SK-N-SH (cell line): ENCODE measurements around the gene HTR2B. TPM values are rescaled to one million over a fixed set of nuclear protein-coding genes. Genes with fewer than 3 reads are reported as not detected.

Source experiments
- CTCF ChIA-PET: fragments of 300-600, 350-600 bp; formaldehyde crosslinking; extraction: SDS; loops from one replicate; lab custom pipeline; 2021; lab: Yijun Ruan, JAX
- POLR2A ChIA-PET: fragments of 350-600 bp; sonication (Branson Sonifier 250); formaldehyde crosslinking; extraction: SDS; loops from one replicate; lab custom pipeline; 2020; ENCODE audit warnings: antibody characterized with exemption, inconsistent platforms; lab: Yijun Ruan, JAX
- DNase-seq: peaks from one replicate; pipeline ENCODE4 v3.0.0; 2012
- H2AFZ ChIP-seq: fragments of 200-600 bp; sonication (generic); 2 replicates; pipeline ENCODE4 v1.8.1; 2016; ENCODE audit warnings: antibody characterized with exemption, mild to moderate bottlenecking, low read depth
- H3F3A ChIP-seq: fragments of 200-600 bp; sonication (generic); replicated peaks from 2 replicates; pipeline ENCODE3; 2016; ENCODE audit warnings: antibody characterized with exemption, mild to moderate bottlenecking; ENCODE audit not compliant: insufficient read depth
- H3K27ac ChIP-seq, 2 experiments: fragments of 200-500 bp in 1 of 2; fragments of 200-600 bp in 1 of 2; sonication (Bioruptor generic) in 1 of 2; sonication (generic), shearing (Covaris generic) in 1 of 2; 2 replicates each; pipeline versions ENCODE4 v1.5.1 to v1.6.1; 2014 to 2016; ENCODE audit warnings: low read depth in 2 of 2, inconsistent platforms in 1 of 2, low read length in 1 of 2, mild to moderate bottlenecking in 1 of 2, mixed read lengths in 1 of 2
- H3K27me3 ChIP-seq: fragments of 200-600 bp; sonication (generic), shearing (Covaris generic); 2 replicates; pipeline ENCODE4 v1.6.1; 2016; ENCODE audit warnings: mixed run types; ENCODE audit not compliant: insufficient read depth
- H3K36me3 ChIP-seq, 2 experiments: fragments of 200-500 bp in 1 of 2; fragments of 200-600 bp in 1 of 2; sonication (Bioruptor generic) in 1 of 2; sonication (generic) in 1 of 2; replicated peaks in 1 of 2; 2 replicates each; pipeline versions ENCODE3 to v1.5.1; 2014 to 2016; ENCODE audit warnings: low read length in 1 of 2, mild to moderate bottlenecking in 1 of 2; ENCODE audit not compliant: insufficient read depth in 2 of 2, control insufficient read depth in 1 of 2
- H3K4me1 ChIP-seq, 2 experiments: fragments of 200-500 bp in 1 of 2; fragments of 200-600 bp in 1 of 2; sonication (Bioruptor generic) in 1 of 2; sonication (generic), shearing (Covaris generic) in 1 of 2; 2 replicates each; pipeline versions ENCODE4 v1.5.1 to v1.6.1; 2014 to 2016; ENCODE audit warnings: low read depth in 1 of 2, low read length in 1 of 2, mixed run types in 1 of 2; ENCODE audit not compliant: insufficient read depth in 2 of 2, control insufficient read depth in 1 of 2
- H3K4me2 ChIP-seq: fragments of 200-600 bp; sonication (generic), shearing (Covaris generic); 2 replicates; pipeline ENCODE4 v1.6.1; 2017; ENCODE audit warnings: mixed run types
- H3K4me3 ChIP-seq, 2 experiments: fragments of 200-500 bp in 1 of 2; fragments of 200-600 bp in 1 of 2; sonication (Bioruptor generic) in 1 of 2; sonication (generic), shearing (Covaris generic) in 1 of 2; 2 replicates each; pipeline versions ENCODE4 v1.5.1 to v1.8.1; 2014 to 2016; ENCODE audit warnings: low read depth in 2 of 2, inconsistent platforms in 1 of 2, low read length in 1 of 2, mild to moderate bottlenecking in 1 of 2, mixed read lengths in 1 of 2, moderate library complexity in 1 of 2
- H3K79me2 ChIP-seq: fragments of 200-600 bp; sonication (generic); 2 replicates; pipeline ENCODE4 v1.8.1; 2017; ENCODE audit warnings: mild to moderate bottlenecking; ENCODE audit not compliant: insufficient read depth
- H3K9ac ChIP-seq: fragments of 200-600 bp; sonication (generic); 2 replicates; pipeline ENCODE4 v1.6.1; 2017; ENCODE audit warnings: mixed run types
- H3K9me2 ChIP-seq: fragments of 200-600 bp; sonication (generic); 2 replicates; pipeline ENCODE4 v1.6.1; 2017; ENCODE audit warnings: mixed run types
- H3K9me3 ChIP-seq: fragments of 200-600 bp; sonication (generic); 2 replicates; pipeline ENCODE4 v1.6.1; 2017; ENCODE audit warnings: mixed run types, mild to moderate bottlenecking, moderate library complexity
- H4K20me1 ChIP-seq: fragments of 200-600 bp; sonication (generic); 2 replicates; pipeline ENCODE4 v1.6.1; 2017; ENCODE audit warnings: mild to moderate bottlenecking, mixed run types; ENCODE audit not compliant: insufficient read depth
- FOXJ3 ChIP-seq: sonication (generic); formaldehyde crosslinking; IDR thresholded peaks from 2 replicates; pipeline ENCODE4 v1.5.1; 2020; ENCODE audit warnings: mild to moderate bottlenecking, missing genetic modification reagents
- NFIC ChIP-seq: IDR thresholded peaks from 2 replicates; pipeline ENCODE4 v1.4.0; 2012; ENCODE audit warnings: borderline replicate concordance
- RCOR1 ChIP-seq: fragments of 150-350 bp; IDR thresholded peaks from 2 replicates; pipeline ENCODE4 v1.6.1; 2017; ENCODE audit warnings: antibody characterized with exemption, low read length
- SMC3 ChIP-seq: IDR thresholded peaks from 2 replicates; pipeline ENCODE4 v1.6.1; 2012; ENCODE audit warnings: low read depth, low read length, improper control_type of control experiment
- TCF12 ChIP-seq: IDR thresholded peaks from 2 replicates; pipeline ENCODE4 v1.4.0; 2012
- WGBS: methylation state at CpG from one replicate; pipeline ENCODE4 v1.1.6; 2017; ENCODE audit warnings: low lambda C conversion rate; 5-methylcytosine and 5-hydroxymethylcytosine counted together
- polyA plus RNA-seq, 3 experiments: library from polyadenylated mRNA; depleted of rRNA; stranded (reverse); fragments of >200 nt; gene quantifications; 2 replicates each; pipeline ENCODE4 v1.2.3, GENCODE V29; 2012
- TF ChIP-seq, protein P1 (sequence below): fragments of 200-600 bp; sonication (generic); IDR thresholded peaks from 2 replicates; pipeline ENCODE4 v1.6.1; 2017; ENCODE audit warnings: antibody characterized with exemption, mild to moderate bottlenecking, moderate library complexity
- TF ChIP-seq, protein P2 (sequence below): fragments of 150-350 bp; IDR thresholded peaks from 2 replicates; pipeline ENCODE4 v1.6.1; 2017; ENCODE audit warnings: antibody characterized with exemption, low read length, low read depth, borderline replicate concordance

The HTR2B gene
- polyA plus RNA-seq, 1 of the 3 experiments (the other 2 are of a cell fraction): 0.25 TPM

- WGBS: 98% methylated on average over 5 of the region's 5 CpGs
- H3K4me2 ChIP-seq: peak overlapping the region; percentile 63
- no peaks in the 10 kb centered on the region for H4K20me1 ChIP-seq
- H3K79me2 ChIP-seq: 0 out of 2 replicates have a peak, but pooled peaks cover 4% of the 10 kb centered on the region
- no peaks in the 10 kb centered on the region for H3K9me3 ChIP-seq
- peaks cover 32% of the 10 kb centered on the region for H3F3A ChIP-seq
- peaks cover 25 to 41% of the 10 kb centered on the region in 2 experiments for H3K36me3 ChIP-seq
- H3K27ac ChIP-seq: peak overlapping the region; percentile 5 to 98; a peak in 3 of 4 replicates
- H3K9me2 ChIP-seq: no peaks in the 10 kb centered on the region
- H3K4me3 ChIP-seq: no peak overlapping the region
- no peak for TF ChIP-seq RCOR1
- TF ChIP-seq, protein P1, sequence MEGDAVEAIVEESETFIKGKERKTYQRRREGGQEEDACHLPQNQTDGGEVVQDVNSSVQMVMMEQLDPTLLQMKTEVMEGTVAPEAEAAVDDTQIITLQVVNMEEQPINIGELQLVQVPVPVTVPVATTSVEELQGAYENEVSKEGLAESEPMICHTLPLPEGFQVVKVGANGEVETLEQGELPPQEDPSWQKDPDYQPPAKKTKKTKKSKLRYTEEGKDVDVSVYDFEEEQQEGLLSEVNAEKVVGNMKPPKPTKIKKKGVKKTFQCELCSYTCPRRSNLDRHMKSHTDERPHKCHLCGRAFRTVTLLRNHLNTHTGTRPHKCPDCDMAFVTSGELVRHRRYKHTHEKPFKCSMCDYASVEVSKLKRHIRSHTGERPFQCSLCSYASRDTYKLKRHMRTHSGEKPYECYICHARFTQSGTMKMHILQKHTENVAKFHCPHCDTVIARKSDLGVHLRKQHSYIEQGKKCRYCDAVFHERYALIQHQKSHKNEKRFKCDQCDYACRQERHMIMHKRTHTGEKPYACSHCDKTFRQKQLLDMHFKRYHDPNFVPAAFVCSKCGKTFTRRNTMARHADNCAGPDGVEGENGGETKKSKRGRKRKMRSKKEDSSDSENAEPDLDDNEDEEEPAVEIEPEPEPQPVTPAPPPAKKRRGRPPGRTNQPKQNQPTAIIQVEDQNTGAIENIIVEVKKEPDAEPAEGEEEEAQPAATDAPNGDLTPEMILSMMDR: no peak
- no peak for TF ChIP-seq FOXJ3 (CRISPR knock-in tag)
- no peak for TF ChIP-seq SMC3
- TF ChIP-seq, protein P2, sequence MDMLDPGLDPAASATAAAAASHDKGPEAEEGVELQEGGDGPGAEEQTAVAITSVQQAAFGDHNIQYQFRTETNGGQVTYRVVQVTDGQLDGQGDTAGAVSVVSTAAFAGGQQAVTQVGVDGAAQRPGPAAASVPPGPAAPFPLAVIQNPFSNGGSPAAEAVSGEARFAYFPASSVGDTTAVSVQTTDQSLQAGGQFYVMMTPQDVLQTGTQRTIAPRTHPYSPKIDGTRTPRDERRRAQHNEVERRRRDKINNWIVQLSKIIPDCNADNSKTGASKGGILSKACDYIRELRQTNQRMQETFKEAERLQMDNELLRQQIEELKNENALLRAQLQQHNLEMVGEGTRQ: no peak
- H2AFZ ChIP-seq: no peak overlapping the region
- ChIA-PET POLR2A (no interaction called here), CTCF (interaction anchor here (1.6 kb wide), 1 partner anchor 31 kb away, joined by 3 read pairs; no protein-coding TSS in a partner anchor)
- H3K27me3 ChIP-seq: no peaks in the 10 kb centered on the region
- no peak overlapping the region for H3K9ac ChIP-seq
- DNase-seq: no peak
- H3K4me1 ChIP-seq: peaks cover 7 to 21% of the 10 kb centered on the region in 2 experiments
These were observed 35.9 kb upstream of the HTR2B start for GRCh38 chr2:231160701-231161100.

DNA sequence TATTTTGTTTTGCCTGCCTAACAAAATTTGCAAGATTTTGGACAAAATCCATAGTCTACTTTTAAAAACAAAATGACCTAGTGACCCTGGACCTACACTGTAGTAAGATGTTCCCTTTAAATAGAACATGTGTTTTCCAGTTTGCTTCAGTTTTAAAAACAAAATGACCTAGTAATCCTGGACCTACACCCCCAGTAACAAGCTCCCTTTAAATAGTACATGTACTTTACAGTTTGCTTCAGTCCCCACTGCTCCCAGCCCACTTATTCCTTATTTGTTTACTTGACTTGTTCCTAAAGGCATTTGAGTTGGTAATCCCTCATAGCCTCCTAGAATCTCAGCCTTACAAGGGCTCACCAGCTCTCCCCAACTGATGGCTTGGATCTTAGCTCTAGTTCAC is 34.5 kb upstream of the HTR2B start:
- Histone ChIP-seq H2AFZ (no peak overlapping the region), H3K36me3 (peaks cover 18 to 41% of the 10 kb centered on the region in 2 experiments), H3K9me2 (no peaks in the 10 kb centered on the region), H3K9me3 (no peaks in the 10 kb centered on the region), H3K27me3 (no peaks in the 10 kb centered on the region), H3K4me2 (no peak overlapping the region), H3K9ac (no peak overlapping the region), H3K4me1 (peaks cover 14 to 21% of the 10 kb centered on the region in 2 experiments), H3K27ac (peak overlapping the region in 1 of 2 experiments; percentile 30; a peak in 1 of 4 replicates), H3K4me3 (no peak overlapping the region), H3K79me2 (0 out of 2 replicates have a peak, but pooled peaks cover 4% of the 10 kb centered on the region), H4K20me1 (no peaks in the 10 kb centered on the region), H3F3A (peaks cover 32% of the 10 kb centered on the region)
- peak; percentile 16; the same call in 1 of the 2 replicates for TF ChIP-seq NFIC
- TF ChIP-seq TCF12: no peak
- no peak for TF ChIP-seq SMC3
- DNase-seq: no peak
- POLR2A ChIA-PET: no interaction called here
- CTCF ChIA-PET: interaction anchor here (0.9 to 1.6 kb wide), 2 partner anchors 30 to 33 kb away, joined by 3 to 4 read pairs; no protein-coding TSS in a partner anchor
